Peyer's patch (tissue), 4 donors: ENCODE results near the gene STK32B.

Source experiments
- CTCF ChIP-seq, 6 experiments: fragments of 450-650 bp in 4 of 6; fragments of 200-600 bp in 2 of 6; sonication (generic) in 1 of 6; IDR thresholded peaks; one replicate each; pipeline ENCODE4 v1.5.1; 2017 to 2019; ENCODE audit warnings: antibody characterized with exemption in 6 of 6, mild to moderate bottlenecking in 3 of 6, moderate library complexity in 1 of 6
- POLR2A ChIP-seq, 2 donors: fragments of 450-650 bp; IDR thresholded peaks; one replicate each; pipeline ENCODE4 v1.5.1; 2017; ENCODE audit warnings: antibody characterized with exemption in 2 of 2, mild to moderate bottlenecking in 2 of 2, moderate library complexity in 2 of 2

- TF ChIP-seq POLR2A (IDR thresholded peaks at IDR 0.05) (no peak), CTCF (IDR thresholded peaks at IDR 0.05) (no peak)
Measured at GRCh38 chr4:5511791-5512190, 460.5 kb downstream of the STK32B start.
